A673 (cell line): ENCODE measurements around the gene MAN1B1.

Experiments used
- CTCF ChIP-seq: fragments of 300-800, 200-600 bp; sonication (generic); conservative IDR thresholded peaks from 2 replicates; pipeline ENCODE4 v1.5.1; 2017; ENCODE audit warnings: low read depth, mild to moderate bottlenecking, antibody characterized with exemption, low read length, moderate library complexity, mixed read lengths
- EZH2 ChIP-seq: fragments of 200-600 bp; sonication (generic); IDR thresholded peaks from 2 replicates; pipeline ENCODE4 v1.6.1; 2017; ENCODE audit warnings: borderline replicate concordance, low read depth, mild to moderate bottlenecking, mixed read lengths, antibody characterized with exemption, low read length; ENCODE audit not compliant: poor library complexity, severe bottlenecking

- TF ChIP-seq CTCF (no peak), EZH2 (no peak)
Measured at GRCh38 chr9:137037035-137037434, 49.8 kb upstream of the MAN1B1 start.
